ENCODE data around the gene CHADL. TPM values are rescaled to one million over a fixed set of nuclear protein-coding genes. Genes with fewer than 3 reads are reported as not detected.

CHADL gene
- total RNA-seq, 3 donors from 2014 or later (not counting 1 experiment from before 2014, with no cell fraction given), result 0.35 to 1.2 (median 0.36) TPM

GRCh38 chr22:41273128-41273527 is 32.4 kb upstream of the CHADL start:
- Histone ChIP-seq H3K36me3 (ENCODE audit: control insufficient read depth, insufficient read depth, low read length) (peaks cover 59% of the 10 kb centered on the region), H3K9me3 (ENCODE audit: control insufficient read depth, insufficient read depth, low read length) (no peaks in the 10 kb centered on the region), H3K27ac (ENCODE audit: low read length) (no peak overlapping the region), H3K4me1 (ENCODE audit: control insufficient read depth, insufficient read depth, low read length) (no peaks in the 10 kb centered on the region), H3K4me3 (ENCODE audit: low read length) (no peak overlapping the region), H3K27me3 (ENCODE audit: control insufficient read depth, insufficient read depth, low read length) (no peaks in the 10 kb centered on the region)
- no peak for TF ChIP-seq CTCF (IDR thresholded peaks at IDR 0.05)
- H3K4me1 Mint-ChIP-seq, result peaks cover 0 to 8% of the 10 kb centered on the region in 2 donors
- no peaks in the 10 kb centered on the region for H3K9me3 Mint-ChIP-seq
- no peak for DNase-seq
- intact Hi-C loops (cut with micrococcal nuclease), result no loop called here
- H3K27me3 Mint-ChIP-seq (ENCODE audit: low read depth in 2 of 2), result no peaks in the 10 kb centered on the region
- over 99% methylated on average over 7 of the region's 7 CpGs for WGBS (ENCODE audit: insufficient coverage)
- H3K27ac Mint-ChIP-seq, result no peak overlapping the region
- H3K36me3 Mint-ChIP-seq, result no peaks in the 10 kb centered on the region
- ATAC-seq, result no peak
- no peak overlapping the region for H3K4me3 Mint-ChIP-seq

DNA sequence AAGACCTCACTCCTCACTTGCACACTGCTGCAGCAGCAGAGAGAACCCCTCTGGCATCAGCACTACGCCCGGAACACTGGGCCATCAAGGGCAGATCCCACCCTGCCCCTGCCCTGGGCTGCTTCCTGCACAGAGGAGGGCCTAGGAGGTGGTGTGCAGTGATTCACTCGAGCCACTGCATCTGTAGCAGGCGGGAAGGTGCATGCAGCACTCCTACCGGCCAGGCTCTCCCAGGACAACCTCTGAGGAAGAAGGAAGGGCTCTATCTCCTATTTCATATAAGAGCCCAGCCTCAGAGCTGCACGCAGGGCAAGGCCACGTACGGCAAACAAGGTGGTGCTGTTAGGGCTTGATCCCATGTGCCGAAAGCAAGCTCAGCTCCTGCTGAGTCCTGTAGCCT is 31.1 kb upstream of the CHADL start:
- intact Hi-C loops (cut with micrococcal nuclease), result no loop called here

GRCh38 chr22:41267958-41268357 is 27.2 kb upstream of the CHADL start:
- Mint-ChIP-seq H3K27me3 (ENCODE audit: low read depth in 2 of 2) (no peaks in the 10 kb centered on the region), H3K4me1 (peaks cover 0 to 4% of the 10 kb centered on the region in 2 donors), H3K36me3 (no peaks in the 10 kb centered on the region), H3K27ac (no peak overlapping the region), H3K9me3 (no peaks in the 10 kb centered on the region), H3K4me3 (no peak overlapping the region)
- H3K4me3 ChIP-seq (ENCODE audit: low read length), result no peak overlapping the region
- H3K27ac ChIP-seq (ENCODE audit: low read length), result no peak overlapping the region
- no peaks in the 10 kb centered on the region for H3K27me3 ChIP-seq (ENCODE audit: control insufficient read depth, insufficient read depth, low read length)
- peaks cover 69% of the 10 kb centered on the region for H3K36me3 ChIP-seq (ENCODE audit: control insufficient read depth, insufficient read depth, low read length)
- no peak for DNase-seq
- no peaks in the 10 kb centered on the region for H3K9me3 ChIP-seq (ENCODE audit: control insufficient read depth, insufficient read depth, low read length)
- ATAC-seq, result no peak
- no peak for TF ChIP-seq CTCF (IDR thresholded peaks at IDR 0.05)
- no peaks in the 10 kb centered on the region for H3K4me1 ChIP-seq (ENCODE audit: control insufficient read depth, insufficient read depth, low read length)
- intact Hi-C loops (cut with micrococcal nuclease), result no loop called here
- WGBS (ENCODE audit: insufficient coverage), result 98% methylated on average over 16 of the region's 16 CpGs

More for the DNA sequence above, 31.1 kb upstream of the CHADL start:
- H3K4me1 Mint-ChIP-seq, result peaks cover 0 to 8% of the 10 kb centered on the region in 2 donors
- Histone ChIP-seq H3K4me1 (ENCODE audit: control insufficient read depth, insufficient read depth, low read length) (no peaks in the 10 kb centered on the region), H3K27me3 (ENCODE audit: control insufficient read depth, insufficient read depth, low read length) (no peaks in the 10 kb centered on the region), H3K27ac (ENCODE audit: low read length) (no peak overlapping the region), H3K4me3 (ENCODE audit: low read length) (no peak overlapping the region), H3K9me3 (ENCODE audit: control insufficient read depth, insufficient read depth, low read length) (no peaks in the 10 kb centered on the region), H3K36me3 (ENCODE audit: control insufficient read depth, insufficient read depth, low read length) (peaks cover 62% of the 10 kb centered on the region)
- 97% methylated on average over 9 of the region's 9 CpGs for WGBS (ENCODE audit: insufficient coverage)
- no peaks in the 10 kb centered on the region for H3K36me3 Mint-ChIP-seq
- H3K27me3 Mint-ChIP-seq (ENCODE audit: low read depth in 2 of 2), result no peaks in the 10 kb centered on the region
- DNase-seq (no peak), ATAC-seq (no peak)
- H3K27ac Mint-ChIP-seq, result no peak overlapping the region
- no peaks in the 10 kb centered on the region for H3K9me3 Mint-ChIP-seq
- no peak overlapping the region for H3K4me3 Mint-ChIP-seq
- TF ChIP-seq CTCF (IDR thresholded peaks at IDR 0.05), result no peak

DNA sequence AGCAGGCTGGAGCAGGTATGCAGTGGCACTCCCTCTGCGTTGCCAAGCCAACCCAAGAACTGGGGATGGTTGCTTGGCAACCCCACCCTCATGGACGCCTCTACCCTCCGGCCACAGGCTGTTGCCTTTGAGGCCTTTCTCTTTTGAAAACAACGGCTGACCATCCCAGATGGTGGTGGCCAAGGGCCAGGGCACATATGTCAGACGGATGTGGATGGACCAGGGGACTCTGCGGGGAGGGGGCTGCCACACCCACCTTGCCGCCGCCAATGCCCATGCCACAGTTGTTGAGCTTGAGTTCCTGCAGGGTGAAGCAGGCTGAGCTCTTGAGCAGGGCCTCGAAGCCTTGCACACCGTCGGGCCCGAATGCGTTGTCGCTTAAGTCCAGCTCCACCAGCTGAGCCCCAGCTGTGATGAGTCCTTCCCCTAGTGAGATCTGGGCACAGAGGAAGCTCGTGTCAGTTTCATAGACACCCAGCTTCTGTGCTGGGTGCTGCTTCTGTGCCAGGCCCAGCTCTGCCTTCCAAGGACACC is 23.7 kb upstream of the CHADL start:
- no peak overlapping the region for H3K27ac Mint-ChIP-seq

More for the DNA sequence above, 23.7 kb upstream of the CHADL start:
- no peak for ATAC-seq
- Histone ChIP-seq H3K36me3 (ENCODE audit: control insufficient read depth, insufficient read depth, low read length) (peaks cover 78% of the 10 kb centered on the region), H3K27ac (ENCODE audit: low read length) (no peak overlapping the region), H3K27me3 (ENCODE audit: control insufficient read depth, insufficient read depth, low read length) (no peaks in the 10 kb centered on the region), H3K9me3 (ENCODE audit: control insufficient read depth, insufficient read depth, low read length) (no peaks in the 10 kb centered on the region), H3K4me1 (ENCODE audit: control insufficient read depth, insufficient read depth, low read length) (no peaks in the 10 kb centered on the region), H3K4me3 (ENCODE audit: low read length) (no peak overlapping the region)
- no peak overlapping the region for H3K4me3 Mint-ChIP-seq
- WGBS (ENCODE audit: insufficient coverage), result 97% methylated on average over 15 of the region's 15 CpGs
- DNase-seq, result no peak
- TF ChIP-seq CTCF (IDR thresholded peaks at IDR 0.05), result no peak
- H3K27me3 Mint-ChIP-seq (ENCODE audit: low read depth in 2 of 2), result no peaks in the 10 kb centered on the region
- H3K36me3 Mint-ChIP-seq, result no peaks in the 10 kb centered on the region
- no peaks in the 10 kb centered on the region for H3K9me3 Mint-ChIP-seq
- H3K4me1 Mint-ChIP-seq, result peaks cover 0 to 4% of the 10 kb centered on the region in 2 donors
- intact Hi-C loops (cut with micrococcal nuclease), result no loop called here

All from natural killer cell (primary cell).